K562 (cell line): Measurements from ENCODE around the gene PRSS21. TPM values are rescaled to one million over a fixed set of nuclear protein-coding genes. Genes with fewer than 3 reads are reported as not detected.
A peak's percentile ranks its signal among the peaks of the same experiment; 100 is the strongest.

Source experiments
- ATAC-seq: fragments of 200-7000 bp; cut with Tn5 transposase; 3 replicates; pipeline ENCODE4 v1.9.1; 2020; ENCODE audit warnings: moderate library complexity
- BruUV-seq: library from RNA; stranded (reverse); fragments of 400-500 nt; replicated peaks from 2 replicates; lab custom pipeline; 2021; lab: Mats Ljungman, UMichigan
- CTCF ChIA-PET: fragments of 300-600 bp; formaldehyde crosslinking; extraction: SDS; loops from one replicate; lab custom pipeline; 2021; ENCODE audit warnings: low intra/inter-chr PET ratio; lab: Yijun Ruan, JAX
- POLR2A ChIA-PET: fragments of 300-600, 350-650 bp; sonication (Branson Sonifier 250); formaldehyde crosslinking; extraction: SDS; loops from one replicate; lab custom pipeline; 2021; ENCODE audit warnings: antibody characterized with exemption, inconsistent platforms; lab: Yijun Ruan, JAX
- DNase-seq, 4 experiments: peaks; one replicate each; pipeline versions ENCODE4 v3.0.0 to v3.0.0-alpha.2; 2011 to 2018; ENCODE audit warnings: low spot score in 3 of 4, mixed read lengths in 3 of 4; ENCODE audit errors: extremely low read depth in 1 of 4
- FAIRE-seq: peaks from 2 replicates; lab custom pipeline; 2011; peaks lifted over from hg19 to GRCh38; lab: Jason Lieb, UNC
- H2AFZ ChIP-seq: 2 replicates; pipeline ENCODE4 v1.6.0; 2011; ENCODE audit warnings: low read depth, low read length, control low read depth, inconsistent platforms
- H3K27ac ChIP-seq: fragments of 200-600 bp; 3 replicates; pipeline ENCODE4 v1.8.0; 2011; ENCODE audit warnings: low read depth, mild to moderate bottlenecking, control low read depth, inconsistent platforms, low read length, moderate library complexity, mixed read lengths; ENCODE audit errors: extremely low read depth
- H3K27me3 ChIP-seq, 2 experiments: fragments of 300-600 bp in 1 of 2; 2 replicates in 1 of 2; 3 replicates in 1 of 2; pipeline versions ENCODE4 v1.6.0 to v1.8.0; 2011; ENCODE audit warnings: inconsistent platforms in 2 of 2, low read length in 2 of 2, mild to moderate bottlenecking in 1 of 2, mixed read lengths in 1 of 2, moderate library complexity in 1 of 2; ENCODE audit not compliant: control insufficient read depth in 2 of 2, insufficient read depth in 2 of 2
- H3K36me3 ChIP-seq: fragments of 300-600 bp; 3 replicates; pipeline ENCODE4 v1.8.0; 2011; ENCODE audit warnings: mild to moderate bottlenecking, low read length, inconsistent platforms; ENCODE audit not compliant: control insufficient read depth, insufficient read depth
- H3K4me1 ChIP-seq, 2 experiments: fragments of 200-600 bp in 1 of 2; replicated peaks in 1 of 2; 2 replicates in 1 of 2; 3 replicates in 1 of 2; pipeline versions ENCODE4 v1.5.1 to v1.8.0; 2011; ENCODE audit warnings: inconsistent platforms in 2 of 2, low read length in 2 of 2, mild to moderate bottlenecking in 1 of 2, mixed read lengths in 1 of 2, moderate library complexity in 1 of 2; ENCODE audit not compliant: control insufficient read depth in 2 of 2, insufficient read depth in 2 of 2
- H3K4me2 ChIP-seq: 2 replicates; pipeline ENCODE4 v1.6.1; 2011; ENCODE audit warnings: low read length, control low read depth, inconsistent platforms, mixed read lengths; ENCODE audit not compliant: insufficient read depth
- H3K4me3 ChIP-seq: fragments of 200-600 bp; sonication (generic), shearing (Covaris generic); 2 replicates; pipeline ENCODE4 v1.5.1; 2016; ENCODE audit warnings: control low read depth, inconsistent platforms
- H3K79me2 ChIP-seq: fragments of 200-600 bp; 3 replicates; pipeline ENCODE4 v1.8.0; 2011; ENCODE audit warnings: low read length, inconsistent platforms; ENCODE audit not compliant: control insufficient read depth, insufficient read depth
- H3K9ac ChIP-seq, 2 experiments: 2 replicates each; pipeline versions ENCODE4 v1.6.0 to v1.6.1; 2011; ENCODE audit warnings: low read depth in 2 of 2, low read length in 2 of 2, control low read depth in 1 of 2, inconsistent platforms in 1 of 2, mild to moderate bottlenecking in 1 of 2, mixed read lengths in 1 of 2; ENCODE audit not compliant: insufficient read depth in 1 of 2
- H3K9me1 ChIP-seq: one replicate; pipeline ENCODE4 v1.6.0; 2011; ENCODE audit warnings: inconsistent platforms, mild to moderate bottlenecking, low read length, moderate library complexity; ENCODE audit not compliant: control insufficient read depth, insufficient read depth
- H3K9me3 ChIP-seq: replicated peaks from 2 replicates; pipeline ENCODE4 v1.5.1; 2011; ENCODE audit warnings: low read depth, low read length, inconsistent platforms; ENCODE audit not compliant: control insufficient read depth, insufficient read depth
- H4K20me1 ChIP-seq: replicated peaks from 2 replicates; pipeline ENCODE4 v1.6.1; 2011; ENCODE audit warnings: low read length, inconsistent platforms, mixed read lengths; ENCODE audit not compliant: control insufficient read depth, insufficient read depth
- BCOR ChIP-seq: fragments of 450-650 bp; IDR thresholded peaks from 2 replicates; pipeline ENCODE4 v1.6.1; 2016
- BHLHE40 ChIP-seq: IDR thresholded peaks from 2 replicates; pipeline ENCODE4 v1.6.1; 2011; ENCODE audit warnings: low read length, improper control_type of control experiment
- EWSR1 ChIP-seq: fragments of 450-650 bp; IDR thresholded peaks from 2 replicates; pipeline ENCODE4 v1.6.1; 2018; ENCODE audit warnings: borderline replicate concordance, mild to moderate bottlenecking, low read depth, moderate library complexity; ENCODE audit not compliant: partially characterized antibody
- HDGF ChIP-seq: fragments of 450-650 bp; IDR thresholded peaks from 2 replicates; pipeline ENCODE4 v1.6.1; 2016
- JUN ChIP-seq, 2 experiments: sonication (generic) in 1 of 2; formaldehyde crosslinking in 1 of 2; IDR thresholded peaks; 2 replicates each; pipeline versions ENCODE4 v1.6.1 to v1.8.0; 2012 to 2022; ENCODE audit warnings: borderline replicate concordance in 2 of 2, mild to moderate bottlenecking in 2 of 2, improper control_type of control experiment in 1 of 2, low read depth in 1 of 2, low read length in 1 of 2, missing genetic modification reagents in 1 of 2
- KAT7 ChIP-seq: sonication (generic); formaldehyde crosslinking; IDR thresholded peaks from 2 replicates; pipeline ENCODE4 v1.8.0; 2022; ENCODE audit warnings: missing genetic modification reagents, mild to moderate bottlenecking, borderline replicate concordance
- RBM22 ChIP-seq: fragments of 200-400 bp; formaldehyde crosslinking; IDR thresholded peaks from 2 replicates; pipeline ENCODE4 v1.6.1; 2018; ENCODE audit warnings: low read length, low read depth; ENCODE audit not compliant: poor library complexity, severe bottlenecking
- RHOXF2B ChIP-seq: fragments of 250-450 bp; sonication (Bioruptor Pico); conservative IDR thresholded peaks from 2 replicates; pipeline ENCODE4 v1.5.1; 2021
- TFAP4 ChIP-seq: sonication (generic); formaldehyde crosslinking; IDR thresholded peaks from 2 replicates; pipeline ENCODE4 v1.8.0; 2022; ENCODE audit warnings: missing genetic modification reagents, mild to moderate bottlenecking, moderate library complexity, borderline replicate concordance
- ZNF354B ChIP-seq: fragments of 250-450 bp; sonication (Bioruptor Pico); IDR thresholded peaks from 2 replicates; pipeline ENCODE4 v1.4.0; 2020
- ZNF41 ChIP-seq: fragments of 250-450 bp; sonication (Bioruptor Pico); conservative IDR thresholded peaks from 2 replicates; pipeline ENCODE4 v1.4.0; 2020; ENCODE audit warnings: mild to moderate bottlenecking
- WGBS: fragments of 100-300 bp; shearing (Covaris generic); methylation state at CpG from one replicate; pipeline ENCODE4 v1.1.6; 2016; ENCODE audit warnings: low coverage, mixed read lengths; ENCODE audit not compliant: insufficient coverage; ENCODE audit errors: missing lambda C conversion rate; 5-methylcytosine and 5-hydroxymethylcytosine counted together
- in situ Hi-C: fragments of 300-500 bp; cut with MboI; formaldehyde crosslinking; loops from 4 replicates; pipeline ENCODE4 v1.15.0; 2018; ENCODE audit warnings: inconsistent platforms, mixed read lengths
- intact Hi-C: fragments of 100-400 bp; cut with micrococcal nuclease; formaldehyde crosslinking; loops from 2 replicates; pipeline ENCODE4 v1.14.2; 2022
- polyA plus RNA-seq, 8 experiments: library from polyadenylated mRNA; depleted of rRNA in 4 of 8; stranded (reverse) in 5 of 8; unstranded in 3 of 8; fragments of >200 nt; fragmentation: Nextera tagmentation in 2 of 8; fragmentation: Illumina TruSeq in 1 of 8; extraction: Ambion mirVana in 2 of 8; extraction: Trizol in 1 of 8; gene quantifications; 2 replicates each; pipeline versions ENCODE4 v1.2.1 to v1.2.3, GENCODE V29; 2011 to 2014; ENCODE audit warnings: inconsistent platforms in 1 of 8, missing spikeins in 1 of 8
- total RNA-seq, 7 experiments: library from RNA; depleted of rRNA in 6 of 7; stranded (reverse); fragments of >200 nt in 6 of 7; fragmentation: Illumina TruSeq in 2 of 7; extraction: Trizol in 2 of 7; gene quantifications; 2 replicates each; pipeline versions ENCODE4 v1.2.1 to v1.2.3, GENCODE V29; 2011 to 2021; ENCODE audit warnings: low replicate concordance in 1 of 7
- TF ChIP-seq, protein P1 (sequence below), 3 experiments: IDR thresholded peaks in 2 of 3; conservative IDR thresholded peaks in 1 of 3; 2 replicates each; pipeline ENCODE4 v1.5.1; 2011 to 2012; ENCODE audit warnings: low read length in 3 of 3, mild to moderate bottlenecking in 3 of 3, control low read depth in 2 of 3, improper control_type of control experiment in 1 of 3, inconsistent platforms in 1 of 3, low read depth in 1 of 3, mixed read lengths in 1 of 3, moderate library complexity in 1 of 3; ENCODE audit not compliant: insufficient read depth in 2 of 3
- TF ChIP-seq, protein P2 (sequence below): IDR thresholded peaks from 2 replicates; pipeline ENCODE4 v1.6.1; 2016; ENCODE audit warnings: missing genetic modification characterization, missing compliant biosample characterization
- TF ChIP-seq, protein P3 (sequence below): fragments of 450-650 bp; IDR thresholded peaks from 2 replicates; pipeline ENCODE4 v1.6.1; 2016; ENCODE audit warnings: borderline replicate concordance

The PRSS21 gene
- total and polyA plus RNA-seq, 9 of the 15 experiments (the other 6 are each of a cell fraction or from before 2014, with no cell fraction given): 12.1 to 121 (median 61.3) TPM

GRCh38 chr16:2838928-2839327 is 21.9 kb downstream of the PRSS21 start:
- POLR2A ChIA-PET: interaction anchor here (0.5 to 2.6 kb wide), 10 partner anchors 12 to 798 kb away, joined by 3 to 8 read pairs (median 4); no protein-coding TSS in a partner anchor
- peak; percentile 37; the same call in 1 of the 2 replicates for TF ChIP-seq JUN (IDR thresholded peaks at IDR 0.05; ENCODE audit: borderline replicate concordance, low read depth, low read length)
- no peak for TF ChIP-seq JUN (CRISPR knock-in tag; IDR thresholded peaks at IDR 0.05; ENCODE audit: borderline replicate concordance)
- no peak for TF ChIP-seq ZNF41
- TF ChIP-seq EWSR1: no peak
- TF ChIP-seq, protein P1, sequence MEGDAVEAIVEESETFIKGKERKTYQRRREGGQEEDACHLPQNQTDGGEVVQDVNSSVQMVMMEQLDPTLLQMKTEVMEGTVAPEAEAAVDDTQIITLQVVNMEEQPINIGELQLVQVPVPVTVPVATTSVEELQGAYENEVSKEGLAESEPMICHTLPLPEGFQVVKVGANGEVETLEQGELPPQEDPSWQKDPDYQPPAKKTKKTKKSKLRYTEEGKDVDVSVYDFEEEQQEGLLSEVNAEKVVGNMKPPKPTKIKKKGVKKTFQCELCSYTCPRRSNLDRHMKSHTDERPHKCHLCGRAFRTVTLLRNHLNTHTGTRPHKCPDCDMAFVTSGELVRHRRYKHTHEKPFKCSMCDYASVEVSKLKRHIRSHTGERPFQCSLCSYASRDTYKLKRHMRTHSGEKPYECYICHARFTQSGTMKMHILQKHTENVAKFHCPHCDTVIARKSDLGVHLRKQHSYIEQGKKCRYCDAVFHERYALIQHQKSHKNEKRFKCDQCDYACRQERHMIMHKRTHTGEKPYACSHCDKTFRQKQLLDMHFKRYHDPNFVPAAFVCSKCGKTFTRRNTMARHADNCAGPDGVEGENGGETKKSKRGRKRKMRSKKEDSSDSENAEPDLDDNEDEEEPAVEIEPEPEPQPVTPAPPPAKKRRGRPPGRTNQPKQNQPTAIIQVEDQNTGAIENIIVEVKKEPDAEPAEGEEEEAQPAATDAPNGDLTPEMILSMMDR (IDR thresholded peaks at IDR 0.05 in 2 of 3, conservative IDR thresholded peaks at IDR 0.05 in 1 of 3; ENCODE audit: insufficient read depth in 2 of 3, low read depth in 1 of 3, low read length in 3 of 3): peak; percentile 88 to 95 (median 94)
- TF ChIP-seq BHLHE40: peak; percentile 10; the same call in 1 of the 2 replicates
- TF ChIP-seq TFAP4 (CRISPR knock-in tag): peak; percentile 65; the same call in 1 of the 2 replicates
- no peak for TF ChIP-seq BCOR
- no peak for TF ChIP-seq ZNF354B
- no peak for TF ChIP-seq RHOXF2B (CRISPR knock-in tag)
- TF ChIP-seq RBM22: no peak
- TF ChIP-seq, protein P2, sequence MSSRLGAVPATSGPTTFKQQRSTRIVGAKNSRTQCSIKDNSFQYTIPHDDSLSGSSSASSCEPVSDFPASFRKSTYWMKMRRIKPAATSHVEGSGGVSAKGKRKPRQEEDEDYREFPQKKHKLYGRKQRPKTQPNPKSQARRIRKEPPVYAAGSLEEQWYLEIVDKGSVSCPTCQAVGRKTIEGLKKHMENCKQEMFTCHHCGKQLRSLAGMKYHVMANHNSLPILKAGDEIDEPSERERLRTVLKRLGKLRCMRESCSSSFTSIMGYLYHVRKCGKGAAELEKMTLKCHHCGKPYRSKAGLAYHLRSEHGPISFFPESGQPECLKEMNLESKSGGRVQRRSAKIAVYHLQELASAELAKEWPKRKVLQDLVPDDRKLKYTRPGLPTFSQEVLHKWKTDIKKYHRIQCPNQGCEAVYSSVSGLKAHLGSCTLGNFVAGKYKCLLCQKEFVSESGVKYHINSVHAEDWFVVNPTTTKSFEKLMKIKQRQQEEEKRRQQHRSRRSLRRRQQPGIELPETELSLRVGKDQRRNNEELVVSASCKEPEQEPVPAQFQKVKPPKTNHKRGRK (tag): no peak
- no peak for TF ChIP-seq KAT7 (CRISPR knock-in tag)
- TF ChIP-seq, protein P3, sequence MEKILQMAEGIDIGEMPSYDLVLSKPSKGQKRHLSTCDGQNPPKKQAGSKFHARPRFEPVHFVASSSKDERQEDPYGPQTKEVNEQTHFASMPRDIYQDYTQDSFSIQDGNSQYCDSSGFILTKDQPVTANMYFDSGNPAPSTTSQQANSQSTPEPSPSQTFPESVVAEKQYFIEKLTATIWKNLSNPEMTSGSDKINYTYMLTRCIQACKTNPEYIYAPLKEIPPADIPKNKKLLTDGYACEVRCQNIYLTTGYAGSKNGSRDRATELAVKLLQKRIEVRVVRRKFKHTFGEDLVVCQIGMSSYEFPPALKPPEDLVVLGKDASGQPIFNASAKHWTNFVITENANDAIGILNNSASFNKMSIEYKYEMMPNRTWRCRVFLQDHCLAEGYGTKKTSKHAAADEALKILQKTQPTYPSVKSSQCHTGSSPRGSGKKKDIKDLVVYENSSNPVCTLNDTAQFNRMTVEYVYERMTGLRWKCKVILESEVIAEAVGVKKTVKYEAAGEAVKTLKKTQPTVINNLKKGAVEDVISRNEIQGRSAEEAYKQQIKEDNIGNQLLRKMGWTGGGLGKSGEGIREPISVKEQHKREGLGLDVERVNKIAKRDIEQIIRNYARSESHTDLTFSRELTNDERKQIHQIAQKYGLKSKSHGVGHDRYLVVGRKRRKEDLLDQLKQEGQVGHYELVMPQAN: no peak
- no peak for TF ChIP-seq HDGF

More at GRCh38 chr16:2838928-2839327, 21.9 kb downstream of the PRSS21 start:
- in situ Hi-C loops (loop anchor here (5.0 kb wide), 2 partner anchors 33 to 88 kb away; no protein-coding TSS in a partner anchor), intact Hi-C loops (loop anchor here (5.0 kb wide), 1 partner anchor 78 kb away; no protein-coding TSS in a partner anchor)
- Histone ChIP-seq H4K20me1 (no peaks in the 10 kb centered on the region; the same call in 1 of the 2 replicates), H3K9me1 (no peaks in the 10 kb centered on the region), H3K36me3 (no peaks in the 10 kb centered on the region), H3K9me3 (no peaks in the 10 kb centered on the region), H3K9ac (peak overlapping the region in 1 of 2 experiments; percentile 31; a peak in 1 of 4 replicates), H3K4me3 (no peak overlapping the region), H3K4me2 (no peak overlapping the region), H3K27me3 (peaks cover 4 to 22% of the 10 kb centered on the region in 2 experiments; a peak in 2 of 5 replicates), H2AFZ (no peak overlapping the region), H3K79me2 (no peaks in the 10 kb centered on the region), H3K27ac (no peak overlapping the region), H3K4me1 (peaks cover 3 to 41% of the 10 kb centered on the region in 2 experiments; a peak in 4 of 5 replicates)
- CTCF ChIA-PET: interaction anchor here (0.7 to 3.1 kb wide), 5 partner anchors 30 to 88 kb away, joined by 3 to 23 read pairs (median 12); no protein-coding TSS in a partner anchor
- 0% methylated on average over 11 of the region's 12 CpGs for WGBS
- BruUV-seq: no TSS peak
- DNase-seq (peak; percentile 75 to 80 (median 77)), ATAC-seq (peak; percentile 92), FAIRE-seq (peak; percentile 61)
